ENCODE results near the gene GPR17.

The GPR17 gene, protein sequence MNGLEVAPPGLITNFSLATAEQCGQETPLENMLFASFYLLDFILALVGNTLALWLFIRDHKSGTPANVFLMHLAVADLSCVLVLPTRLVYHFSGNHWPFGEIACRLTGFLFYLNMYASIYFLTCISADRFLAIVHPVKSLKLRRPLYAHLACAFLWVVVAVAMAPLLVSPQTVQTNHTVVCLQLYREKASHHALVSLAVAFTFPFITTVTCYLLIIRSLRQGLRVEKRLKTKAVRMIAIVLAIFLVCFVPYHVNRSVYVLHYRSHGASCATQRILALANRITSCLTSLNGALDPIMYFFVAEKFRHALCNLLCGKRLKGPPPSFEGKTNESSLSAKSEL

DNA sequence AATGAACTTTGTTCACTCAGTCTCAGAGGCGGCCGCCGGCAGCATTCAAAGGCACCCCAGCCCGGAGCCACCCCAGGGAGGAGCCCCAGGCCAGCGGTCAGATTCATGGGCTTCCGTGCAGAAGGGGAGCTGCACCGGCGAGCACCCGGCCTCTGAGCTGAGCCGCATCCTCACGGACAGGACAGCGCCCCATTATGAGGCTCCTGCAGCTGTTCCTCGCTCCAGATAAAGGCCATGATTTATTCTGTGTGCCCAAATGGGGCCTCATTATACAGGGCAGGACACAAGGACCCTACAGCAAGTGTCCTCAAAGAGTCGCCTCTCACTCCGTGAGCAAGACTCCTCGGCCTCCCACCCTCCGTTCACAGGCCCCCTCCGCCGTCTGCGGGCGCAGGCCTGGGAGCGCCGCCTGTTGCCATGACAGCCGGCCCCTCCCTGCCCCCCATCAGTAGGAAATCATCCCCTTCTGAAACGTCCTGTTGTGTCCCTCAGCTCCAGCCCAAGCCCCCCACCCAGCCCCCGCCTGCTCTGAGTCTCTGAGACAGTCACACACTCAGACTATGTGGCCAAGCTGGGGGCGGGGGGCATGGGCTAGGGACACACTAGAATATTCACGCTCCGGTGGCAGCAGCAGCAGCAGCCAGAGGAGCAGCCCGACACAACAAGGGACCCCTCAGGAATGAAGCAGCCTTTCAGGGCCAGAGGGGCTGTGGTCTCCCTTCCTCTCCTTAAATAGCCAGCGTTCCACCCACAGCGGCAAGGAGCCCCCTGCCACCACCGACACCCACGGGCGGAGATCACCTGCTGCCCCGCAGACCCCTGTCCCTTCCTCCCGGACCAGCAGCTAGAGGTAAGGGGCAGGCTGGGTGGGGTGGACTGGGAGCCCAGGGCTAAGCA, at the start of gene GPR17:
Gene GPR17 (plus strand): TSS at position 759 of the 897 bp plus-strand sequence. CDS start 4,583 bp downstream, outside the sequence.
- DNase-seq (ENCODE audit: low spot score) = peak; percentile 19

DNA sequence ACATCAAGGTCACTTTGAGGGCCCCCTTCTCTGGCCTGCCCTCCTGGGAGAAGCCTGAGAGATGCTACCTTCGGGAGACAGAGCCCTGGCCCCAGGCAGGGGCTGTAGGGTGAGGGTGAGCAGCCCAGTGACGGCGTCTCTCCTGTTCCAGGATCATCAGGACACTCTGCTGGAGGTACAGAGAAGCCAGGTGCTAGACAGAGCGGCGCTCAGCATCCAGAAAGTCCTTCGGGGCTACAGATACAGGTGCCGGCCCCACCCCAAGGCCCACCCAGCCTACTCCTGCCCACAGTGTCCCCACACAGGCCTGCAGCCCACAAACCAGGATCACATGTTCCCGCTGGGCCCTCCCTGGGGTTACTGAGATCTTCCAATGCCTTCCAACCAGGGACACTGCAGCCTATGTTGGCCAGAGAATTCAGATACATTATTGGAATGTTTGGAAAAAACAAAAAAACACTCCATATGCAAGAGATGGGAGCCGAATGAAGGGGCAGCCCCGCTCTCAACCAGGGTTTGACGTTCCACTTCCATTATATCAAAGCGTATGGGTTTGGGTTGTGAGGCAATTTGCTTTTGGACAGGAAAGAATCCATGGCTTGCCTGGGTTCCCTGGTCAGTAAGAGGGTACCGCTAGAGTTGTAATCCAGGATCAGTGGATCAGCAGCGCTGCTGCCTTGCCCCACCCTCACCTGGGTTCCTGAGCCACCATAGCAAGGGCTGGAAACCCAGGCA, 49.5 kb upstream of the GPR17 start:
- DNase-seq (ENCODE audit: low spot score) = no peak

DNA sequence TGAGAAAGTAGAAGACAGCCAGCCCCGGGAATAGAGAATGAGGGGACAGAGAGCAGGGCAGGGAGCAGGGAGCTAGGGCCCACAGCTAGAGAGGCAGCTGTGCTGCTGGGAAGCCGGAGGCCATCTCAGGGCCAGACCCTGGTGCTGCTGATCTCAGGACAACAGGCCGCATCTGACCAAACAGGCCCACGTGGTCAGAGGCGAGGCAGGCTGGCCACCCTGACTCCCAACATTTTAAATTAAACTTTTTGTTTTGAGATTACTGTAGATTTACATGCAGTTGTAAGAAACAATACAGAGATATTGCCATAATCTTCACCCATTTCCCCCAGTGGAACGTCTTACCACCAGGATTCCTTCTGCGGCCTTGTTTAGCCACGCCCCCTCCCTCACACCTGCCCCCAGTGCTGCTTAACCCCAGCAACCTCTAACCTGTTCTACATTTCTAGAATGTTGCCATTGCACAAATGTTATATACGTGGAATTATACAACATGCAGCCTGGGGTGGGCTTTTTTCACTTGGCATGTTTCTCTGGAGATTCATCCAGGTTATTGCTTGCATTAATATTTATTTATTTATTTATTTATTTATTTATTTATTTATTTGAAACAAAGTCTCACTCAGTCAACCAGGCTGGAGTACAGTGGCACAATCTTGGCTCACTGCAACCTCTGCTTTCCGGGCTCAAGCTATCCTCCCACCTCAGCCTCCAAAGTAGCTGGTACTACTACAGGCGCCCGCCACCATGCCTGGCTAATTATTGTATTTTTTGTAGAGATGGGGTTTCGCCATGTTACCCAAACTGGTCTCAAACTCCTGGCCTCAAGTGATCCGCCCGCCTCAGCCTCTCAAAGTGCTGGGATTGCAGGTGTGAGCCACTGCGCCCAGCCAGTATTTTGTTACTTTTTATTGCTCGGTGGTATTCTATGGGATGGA, 48.6 kb upstream of the GPR17 start:
- DNase-seq (ENCODE audit: low spot score) = no peak

DNA sequence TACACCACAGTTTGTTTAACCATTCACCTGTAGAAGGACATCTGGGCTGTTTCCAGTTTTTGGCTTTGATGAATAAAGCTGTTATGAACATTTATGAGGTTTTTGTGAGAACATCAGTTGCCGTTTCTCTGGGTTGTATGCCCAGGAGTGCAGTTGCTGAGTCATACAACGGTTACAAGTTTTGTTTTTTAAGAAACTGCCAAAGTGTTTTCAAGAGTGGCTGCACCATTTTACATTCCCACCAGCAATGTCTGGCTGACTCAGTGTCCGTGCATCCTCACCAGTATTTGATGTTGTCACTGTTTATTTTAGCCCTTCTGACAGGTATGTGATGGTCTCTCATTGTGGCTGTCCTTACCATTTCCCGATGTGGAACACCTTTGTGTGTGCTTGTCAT, 48.0 kb upstream of the GPR17 start:
- DNase-seq (ENCODE audit: low spot score) = peak; percentile 5

DNA sequence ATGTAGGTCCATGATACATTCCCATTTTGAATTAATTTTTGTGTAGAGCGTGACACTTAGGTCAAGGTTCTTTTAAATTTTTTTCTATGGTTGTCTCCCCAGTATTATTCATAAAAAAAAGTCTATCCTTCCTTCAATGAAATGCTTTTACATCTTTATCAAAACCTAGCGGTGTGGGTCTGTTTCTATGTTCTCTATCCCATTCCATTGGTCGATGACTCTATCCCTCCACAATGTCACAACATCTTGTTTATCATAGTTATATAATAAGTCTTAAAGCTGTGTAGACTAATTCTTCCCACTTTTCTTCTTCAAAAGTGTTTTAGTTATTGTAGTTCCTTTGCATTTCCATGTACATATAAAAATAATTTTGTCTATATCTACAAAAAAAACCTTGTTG, 47.2 kb upstream of the GPR17 start:
- no peak for DNase-seq (ENCODE audit: low spot score)

DNA sequence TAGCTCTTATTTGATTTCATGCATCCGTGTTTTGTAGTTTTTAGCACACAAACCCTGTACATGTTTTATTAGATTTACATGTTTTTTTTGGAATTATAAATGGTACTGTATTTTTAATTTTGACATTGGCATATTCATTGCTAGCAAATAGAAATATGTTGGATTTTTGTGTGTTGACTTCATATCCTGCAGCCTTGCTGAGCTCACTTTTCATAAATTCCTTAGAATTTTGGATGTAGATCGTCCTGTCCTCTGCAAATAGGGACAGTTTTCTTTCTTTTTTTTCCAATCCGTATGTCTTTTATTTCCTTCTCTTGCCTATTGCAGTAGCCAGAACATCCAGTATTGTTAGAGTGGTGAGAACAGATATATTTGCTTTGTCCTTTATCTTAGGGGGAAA, 46.7 kb upstream of the GPR17 start:
- DNase-seq (ENCODE audit: low spot score) = no peak

DNA sequence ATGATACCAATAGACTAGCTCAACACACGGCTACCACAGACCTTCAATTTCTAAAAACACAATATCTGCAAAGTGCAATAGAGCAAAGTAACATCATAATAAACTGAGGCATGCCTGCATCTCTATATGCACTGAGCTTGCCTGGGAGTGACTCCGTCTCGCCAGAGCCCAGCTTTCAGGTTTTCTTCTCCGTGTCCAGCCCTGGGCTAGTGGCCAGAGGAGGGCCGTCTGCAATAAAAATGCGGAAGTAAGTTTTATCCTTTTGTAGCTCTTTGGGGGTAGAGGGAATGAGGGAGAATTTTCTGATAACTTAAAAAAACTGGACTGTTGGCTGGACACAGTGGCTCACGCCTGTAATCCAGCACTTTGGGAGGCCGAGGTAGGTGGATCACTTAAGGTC, 41.0 kb upstream of the GPR17 start:
- no peak for DNase-seq (ENCODE audit: low spot score)

DNA sequence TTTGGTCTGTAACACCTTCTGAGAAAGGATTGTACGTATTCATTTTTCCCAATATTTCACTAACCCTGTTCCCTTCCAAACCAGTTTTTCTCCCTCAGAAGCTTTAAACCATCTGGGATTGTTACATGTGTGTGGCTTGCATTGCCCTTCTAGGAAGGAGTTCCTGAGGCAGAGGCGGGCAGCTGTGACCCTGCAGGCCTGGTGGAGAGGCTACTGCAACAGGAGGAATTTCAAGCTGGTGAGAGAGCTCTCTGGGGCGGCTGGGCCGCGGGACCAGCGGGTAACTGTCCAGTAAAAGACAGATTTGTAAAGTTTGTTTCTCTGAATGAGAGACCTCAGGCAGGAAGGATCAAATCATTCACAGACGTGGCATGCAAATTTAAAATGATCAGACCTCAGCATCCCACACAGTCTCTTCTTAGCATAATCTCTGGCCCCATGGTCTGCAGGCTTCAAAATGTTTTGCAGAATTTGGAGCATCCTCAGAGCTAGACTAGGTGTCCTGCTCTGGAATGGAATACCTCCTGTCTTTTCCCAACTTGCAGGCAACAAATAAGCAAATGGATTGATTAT, 40.2 kb upstream of the GPR17 start:
- DNase-seq (ENCODE audit: low spot score) = no peak

DNA sequence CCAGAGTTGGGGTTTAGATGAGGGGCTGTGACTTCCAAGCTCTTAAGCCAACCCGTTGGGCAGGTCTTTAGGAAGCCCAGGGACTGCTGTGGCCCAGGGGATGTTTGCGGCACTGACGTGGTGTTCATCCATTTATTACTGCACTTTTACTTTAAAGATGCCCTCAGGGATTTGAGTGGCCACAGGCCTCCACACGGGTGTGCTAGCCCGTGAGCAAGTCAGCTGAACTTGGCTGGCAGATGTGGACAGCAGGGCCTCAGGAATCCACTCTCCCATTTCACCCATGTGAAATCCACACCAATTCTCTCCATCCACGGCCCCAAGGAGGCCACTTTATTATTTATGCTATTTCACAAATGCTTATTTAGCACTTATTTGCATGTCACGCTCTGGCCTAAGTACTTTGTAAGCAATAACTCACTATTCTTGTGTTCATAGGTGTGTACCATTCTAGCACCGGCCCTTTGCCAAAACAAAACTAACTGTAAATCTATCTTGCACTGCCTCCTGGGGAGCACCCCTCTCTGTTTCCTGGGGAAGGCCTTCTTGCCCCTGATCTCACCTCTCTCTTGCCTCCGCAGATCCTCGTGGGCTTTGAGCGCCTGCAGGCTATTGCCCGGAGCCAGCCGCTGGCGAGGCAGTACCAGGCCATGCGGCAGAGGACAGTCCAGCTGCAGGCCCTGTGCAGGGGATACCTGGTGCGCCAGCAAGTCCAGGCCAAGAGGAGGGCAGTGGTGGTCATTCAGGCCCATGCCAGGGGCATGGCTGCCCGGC, 39.1 kb upstream of the GPR17 start:
- DNase-seq (ENCODE audit: low spot score) = no peak

DNA sequence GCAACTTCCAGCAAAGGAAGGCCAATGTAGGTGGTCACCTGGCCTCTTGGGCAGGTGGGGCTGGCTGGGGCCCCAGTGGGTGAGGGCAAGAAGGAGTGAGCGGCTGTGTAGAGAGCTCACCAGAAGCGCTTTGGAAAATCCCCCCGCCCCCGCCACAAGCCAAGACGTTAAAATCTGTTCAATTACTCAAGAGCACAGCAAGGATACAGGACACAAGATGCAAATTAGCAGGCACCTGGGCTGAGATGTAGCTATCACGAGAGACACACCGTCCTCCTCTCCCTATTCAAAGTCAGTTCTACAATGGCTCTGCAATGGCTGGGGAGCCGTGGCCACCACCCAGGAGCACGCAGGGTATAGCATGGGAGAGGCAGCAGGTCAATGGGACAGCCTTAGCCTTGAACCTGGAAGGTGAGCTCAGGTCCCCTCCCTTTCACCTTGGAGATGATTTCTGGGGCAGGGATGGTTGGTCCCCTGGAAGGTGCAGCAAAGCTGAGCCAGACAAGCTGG, 38.5 kb upstream of the GPR17 start:
- DNase-seq (ENCODE audit: low spot score) = no peak

DNA sequence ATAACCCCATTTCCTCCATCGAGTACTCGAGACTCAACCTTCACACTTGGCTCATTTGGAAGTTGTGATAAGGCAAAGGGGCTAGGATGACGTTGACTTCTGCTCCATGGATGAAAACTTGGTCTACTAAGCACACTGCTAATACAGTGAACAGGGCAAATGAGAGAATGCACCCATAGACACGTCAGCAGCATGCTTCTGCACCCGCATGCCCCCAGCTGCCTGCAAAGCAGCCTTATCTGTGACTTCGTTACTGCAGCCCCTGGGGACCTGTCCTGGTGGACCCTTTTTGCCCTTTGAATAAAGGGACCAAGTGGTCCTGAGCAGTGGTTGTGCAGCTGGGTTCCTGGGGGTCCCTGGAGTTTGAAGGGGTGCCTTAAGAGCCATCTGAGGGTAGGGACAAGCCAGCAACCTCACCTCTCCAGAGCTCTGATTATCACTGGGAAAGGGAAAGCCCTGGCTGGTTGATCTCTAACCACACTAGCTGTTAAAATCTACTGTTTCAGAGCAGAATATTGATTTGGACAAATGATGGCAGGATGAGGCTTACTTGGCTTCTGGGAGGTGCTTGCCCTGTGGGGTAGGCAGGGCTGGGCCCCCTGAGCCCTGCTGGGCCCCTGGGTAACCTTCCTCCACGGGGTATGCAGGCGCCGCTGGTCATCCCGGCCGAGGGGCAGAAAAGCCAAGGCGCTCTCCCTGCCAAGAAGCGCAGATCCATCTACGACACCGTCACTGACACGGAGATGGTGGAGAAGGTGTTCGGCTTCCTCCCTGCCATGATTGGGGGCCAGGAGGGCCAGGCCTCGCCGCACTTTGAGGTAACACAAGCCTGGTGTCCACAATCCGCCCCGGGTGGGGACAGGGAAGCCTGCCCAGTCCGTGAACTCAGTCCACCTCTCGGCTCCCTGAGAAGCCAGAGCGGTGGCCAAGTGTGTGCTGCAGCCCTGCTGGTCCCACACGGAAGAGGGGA, 37.6 kb upstream of the GPR17 start:
- DNase-seq (ENCODE audit: low spot score) = no peak

DNA sequence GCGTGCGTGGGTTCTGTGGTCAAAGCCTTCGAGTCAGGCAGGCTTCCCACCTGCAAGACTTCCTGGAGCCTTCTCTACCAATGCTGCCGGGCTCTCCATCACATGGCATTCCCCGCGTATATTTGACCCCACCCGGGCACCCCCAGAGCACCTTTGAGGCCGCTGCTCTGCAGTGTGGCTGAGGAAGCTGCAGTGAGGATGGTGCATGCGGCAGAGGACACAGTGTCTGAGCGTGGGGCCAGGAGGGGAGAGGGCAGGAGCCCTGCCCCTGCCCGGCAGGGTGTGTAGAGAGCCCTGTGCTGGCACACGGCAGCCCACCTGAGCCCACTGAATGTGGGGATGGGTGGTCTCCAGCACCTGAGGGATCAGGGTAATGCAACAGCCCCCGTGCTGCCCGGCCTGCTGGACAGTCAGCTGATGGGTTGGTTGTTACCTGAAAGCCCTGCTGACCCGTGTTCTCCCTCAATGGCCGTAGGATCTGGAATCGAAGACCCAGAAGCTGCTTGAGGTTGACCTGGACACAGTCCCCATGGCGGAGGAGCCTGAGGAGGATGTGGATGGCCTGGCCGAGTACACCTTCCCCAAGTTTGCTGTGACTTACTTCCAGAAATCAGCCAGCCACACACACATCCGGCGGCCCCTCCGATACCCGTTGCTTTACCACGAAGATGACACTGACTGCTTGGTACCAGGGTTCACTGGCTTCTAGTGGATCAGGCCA, 36.8 kb upstream of the GPR17 start:
- no peak for DNase-seq (ENCODE audit: low spot score)

DNA sequence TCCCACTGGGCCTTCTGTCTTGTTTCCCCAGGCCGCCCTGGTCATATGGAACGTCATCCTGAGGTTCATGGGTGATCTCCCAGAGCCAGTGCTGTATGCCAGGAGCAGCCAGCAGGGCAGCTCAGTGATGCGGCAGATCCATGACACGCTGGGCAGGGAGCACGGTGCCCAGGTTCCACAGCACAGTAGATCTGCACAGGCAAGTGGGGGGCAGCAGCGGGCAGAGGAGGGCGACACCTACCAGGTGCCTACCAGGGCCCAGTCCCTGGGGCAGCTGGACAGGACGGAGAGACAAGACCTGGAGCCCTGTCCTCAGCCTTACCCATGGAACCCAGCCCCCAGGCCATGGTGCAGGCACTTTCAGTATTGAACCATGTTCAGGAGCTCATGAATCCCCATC, 36.1 kb upstream of the GPR17 start:
- no peak for DNase-seq (ENCODE audit: low spot score)

DNA sequence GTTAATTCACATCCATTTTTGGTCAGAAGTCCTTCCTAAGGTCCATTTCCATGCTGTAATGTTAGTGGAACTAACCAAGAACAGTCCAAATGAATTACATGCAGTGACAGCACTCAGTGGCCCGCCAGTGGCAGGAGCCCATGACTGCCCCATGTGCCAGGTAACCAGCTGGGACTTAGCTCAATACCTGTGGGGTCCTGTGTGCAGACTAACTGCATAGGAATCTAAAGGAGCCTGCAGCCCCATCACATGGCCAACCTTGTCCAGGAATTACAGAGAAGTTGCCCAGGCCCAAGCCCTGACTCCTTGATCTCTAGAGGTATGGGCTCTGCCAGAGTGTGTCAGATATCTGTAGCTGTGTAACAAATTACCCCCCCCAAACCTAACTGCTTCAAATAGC, 35.4 kb upstream of the GPR17 start:
- DNase-seq (ENCODE audit: low spot score) = no peak

DNA sequence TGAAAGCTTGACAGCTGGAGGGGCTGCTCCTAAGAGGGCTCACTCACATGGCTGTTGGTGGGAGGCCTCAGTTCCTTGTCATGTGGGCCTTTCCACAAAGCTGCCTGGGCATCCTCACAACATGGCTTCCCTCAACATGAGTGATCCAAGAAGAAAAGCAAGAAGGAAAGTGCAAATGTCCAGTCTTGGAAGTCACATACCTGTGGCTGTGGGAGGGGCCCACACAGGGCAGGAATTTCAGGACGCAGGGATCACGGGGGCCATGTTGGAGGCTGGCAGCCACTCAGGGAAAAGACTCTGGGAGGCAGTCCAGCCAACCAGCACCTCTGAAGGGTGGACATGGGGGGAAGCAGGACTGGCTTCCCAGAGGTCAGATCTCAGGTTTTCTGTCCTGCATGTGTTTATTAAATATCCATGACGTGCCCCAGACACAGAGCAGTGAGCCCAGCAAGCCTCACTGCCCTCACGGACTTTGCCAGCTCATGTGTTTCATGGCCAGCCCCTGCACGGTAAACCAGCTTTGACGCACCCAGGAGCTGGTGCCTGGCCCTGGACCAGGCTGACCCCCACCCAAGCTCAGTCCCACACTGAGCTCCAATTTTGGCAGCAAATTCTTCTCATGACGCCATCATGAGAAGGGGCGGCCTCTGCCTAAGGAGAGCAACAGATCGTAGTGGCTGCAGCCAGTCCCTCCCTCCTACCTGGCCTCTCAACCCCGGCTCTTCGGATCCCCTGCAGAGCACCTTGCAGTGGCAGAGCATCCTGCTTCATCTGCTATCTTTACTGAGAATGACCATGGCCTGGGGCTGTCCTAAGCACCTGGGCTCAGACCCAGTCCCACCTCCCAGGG, 34.7 kb upstream of the GPR17 start:
- DNase-seq (ENCODE audit: low spot score) = no peak

DNA sequence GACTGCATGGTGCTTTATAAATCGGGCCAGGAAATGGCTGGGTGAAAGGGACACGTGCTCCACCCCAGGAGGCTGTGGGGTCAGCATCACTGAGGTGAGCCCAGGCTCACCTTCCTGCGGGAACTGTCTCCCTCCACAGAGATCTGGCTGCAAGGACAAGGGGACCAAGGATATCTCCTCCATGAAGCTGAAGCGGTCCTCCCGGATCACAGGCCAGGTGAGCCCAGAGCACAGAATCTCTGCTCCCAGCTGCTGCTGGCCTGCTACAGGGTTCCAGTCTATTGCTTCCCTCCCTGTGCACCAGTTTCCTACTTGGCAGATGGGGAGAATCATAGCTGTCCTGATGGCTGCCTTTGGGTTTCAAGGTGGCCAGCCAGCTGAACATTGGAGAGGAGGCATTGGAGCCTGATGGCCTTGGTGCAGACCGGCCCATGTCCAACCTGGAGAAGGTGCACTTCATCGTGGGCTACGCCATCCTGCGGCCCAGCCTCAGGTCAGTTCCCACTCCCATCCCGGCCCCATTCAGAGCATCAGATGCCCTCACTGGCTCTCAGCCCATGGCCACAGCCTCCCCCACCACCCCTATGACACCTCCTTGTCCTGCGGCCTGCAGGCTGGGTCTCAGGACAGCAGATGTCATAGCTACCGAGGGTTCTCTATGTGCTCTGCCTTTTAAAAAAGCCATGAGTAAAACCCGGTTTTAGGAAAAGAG, 33.7 kb upstream of the GPR17 start:
- DNase-seq (ENCODE audit: low spot score) = no peak

DNA sequence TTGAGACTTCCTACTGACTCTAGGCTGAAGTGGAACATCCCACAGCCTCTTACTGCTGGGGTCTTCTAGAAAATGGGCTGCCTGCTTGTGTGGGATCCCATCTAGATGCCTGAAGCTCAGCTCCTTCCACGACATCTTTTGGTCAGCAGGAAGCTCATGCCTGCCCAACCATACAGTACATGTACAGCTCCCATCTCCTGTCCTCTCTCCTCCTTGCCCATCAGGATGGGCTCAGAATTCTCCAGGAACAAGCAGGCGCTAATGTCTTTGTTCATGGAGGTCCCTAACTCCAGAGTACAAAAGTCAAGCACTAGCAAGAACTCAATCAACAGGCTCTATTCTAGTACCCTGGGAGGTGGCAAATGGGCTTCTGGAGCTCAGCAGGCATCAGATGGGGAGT, 31.7 kb upstream of the GPR17 start:
- DNase-seq (ENCODE audit: low spot score) = no peak

Measured in SW480 (cell line).